ENCODE data around the gene KRTAP4-12.
"Not testable (repeated sequence)": the region's sequence is repeated elsewhere in the genome, so short reads cannot be mapped to it uniquely, and the experiment has no call there.

Gene KRTAP4-12

GRCh38 chr17:41141361-41141760 lies 17.4 kb upstream of the KRTAP4-12 start:
- Mint-ChIP-seq H3K27ac (no peak overlapping the region), H3K4me1 (no peaks in the 10 kb centered on the region), H3K9me3 (peaks cover 38% of the 10 kb centered on the region), H3K4me3 (no peak overlapping the region), H3K36me3 (ENCODE audit: low read depth) (peaks cover 14% of the 10 kb centered on the region), H3K27me3 (peaks cover 2% of the 10 kb centered on the region)
- DNase-seq (no peak), ATAC-seq (no peak)

- DNase-seq (no peak), ATAC-seq (no peak)
- no peaks in the 10 kb centered on the region for H3K4me1 Mint-ChIP-seq
- H3K27me3 Mint-ChIP-seq, result peaks cover 2% of the 10 kb centered on the region
- H3K36me3 Mint-ChIP-seq (ENCODE audit: low read depth), result peaks cover 14% of the 10 kb centered on the region
- peaks cover 38% of the 10 kb centered on the region for H3K9me3 Mint-ChIP-seq
- H3K4me3 Mint-ChIP-seq, result no peak within 1 kb of the TSS
- no peak within 1 kb of the TSS for H3K27ac Mint-ChIP-seq
Measured at GRCh38 chr17:41140360-41141131, 16.6 kb upstream of the KRTAP4-12 start, which contains the start of gene KRTAP4-6. Gene KRTAP4-6, minus strand, starts transcription at chr17:41140544. Its CDS starts 57 bp downstream, at chr17:41140487.

DNA sequence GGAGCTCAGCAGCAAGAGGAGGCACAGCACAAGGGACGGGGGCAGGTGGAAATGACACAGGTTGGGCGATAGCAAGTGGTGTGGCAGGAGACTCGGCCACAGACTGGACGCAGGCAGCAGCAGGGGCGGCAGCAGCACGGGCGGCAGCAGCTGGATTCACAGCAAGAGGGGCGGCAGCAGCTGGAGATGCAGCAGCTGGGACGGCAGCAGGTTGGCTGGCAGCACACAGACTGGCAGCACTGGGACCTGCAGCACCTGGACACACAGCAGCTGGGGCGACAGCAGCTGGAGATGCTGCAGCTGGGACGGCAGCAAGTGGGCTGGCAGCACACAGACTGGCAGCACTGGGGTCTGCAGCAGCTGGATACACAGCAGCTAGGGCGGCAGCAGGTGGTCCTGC lies 15.9 kb upstream of the KRTAP4-12 start:
- H3K36me3 Mint-ChIP-seq (ENCODE audit: low read depth), result peaks cover 14% of the 10 kb centered on the region
- not testable (repeated sequence) for H3K4me1 Mint-ChIP-seq, H3K27ac Mint-ChIP-seq, H3K27me3 Mint-ChIP-seq, H3K4me3 Mint-ChIP-seq, DNase-seq, ATAC-seq
- peaks cover 38% of the 10 kb centered on the region for H3K9me3 Mint-ChIP-seq

GRCh38 chr17:41133880-41134735 lies 10.1 kb upstream of the KRTAP4-12 start:
- no peak overlapping the region for H3K4me3 Mint-ChIP-seq
- ATAC-seq (no peak), DNase-seq (no peak)
- peaks cover 23% of the 10 kb centered on the region for H3K4me1 Mint-ChIP-seq
- peaks cover 9% of the 10 kb centered on the region for H3K9me3 Mint-ChIP-seq
- no peak overlapping the region for H3K27ac Mint-ChIP-seq
- H3K27me3 Mint-ChIP-seq, result no peaks in the 10 kb centered on the region
- peaks cover 1% of the 10 kb centered on the region for H3K36me3 Mint-ChIP-seq (ENCODE audit: low read depth)

- ATAC-seq, result no peak
- DNase-seq, result no peak
- no peaks in the 10 kb centered on the region for H3K36me3 Mint-ChIP-seq (ENCODE audit: low read depth)
- no peak overlapping the region for H3K27ac Mint-ChIP-seq
- no peaks in the 10 kb centered on the region for H3K27me3 Mint-ChIP-seq
- H3K9me3 Mint-ChIP-seq, result peaks cover 2% of the 10 kb centered on the region
- peaks cover 23% of the 10 kb centered on the region for H3K4me1 Mint-ChIP-seq
- H3K4me3 Mint-ChIP-seq, result no peak overlapping the region
Measured at GRCh38 chr17:41131979-41132378, 8.0 kb upstream of the KRTAP4-12 start.

DNA sequence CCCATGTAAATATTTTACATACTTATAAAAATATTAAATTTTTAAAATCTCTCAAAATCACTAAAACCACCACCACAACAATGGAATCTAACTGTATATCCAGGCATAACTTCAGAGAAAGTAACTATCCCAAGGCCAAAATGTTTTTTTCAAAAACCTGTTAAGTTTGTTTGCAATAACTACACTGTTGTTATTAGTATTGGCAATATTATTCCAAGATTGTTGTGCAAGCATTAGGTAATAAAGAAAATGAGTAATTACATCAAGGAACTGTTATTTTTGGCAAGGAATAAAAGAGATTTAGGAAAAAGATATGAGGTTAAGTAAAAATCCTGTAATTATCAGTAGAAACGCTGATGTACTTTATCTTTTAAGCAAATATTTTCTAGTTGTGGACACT lies 3.4 kb upstream of the KRTAP4-12 start:
- Mint-ChIP-seq H3K27ac (no peak overlapping the region), H3K27me3 (no peaks in the 10 kb centered on the region), H3K4me3 (no peak overlapping the region), H3K9me3 (peaks cover 10% of the 10 kb centered on the region), H3K4me1 (peaks cover 48% of the 10 kb centered on the region), H3K36me3 (ENCODE audit: low read depth) (no peaks in the 10 kb centered on the region)
- ATAC-seq, result no peak
- DNase-seq, result no peak

DNA sequence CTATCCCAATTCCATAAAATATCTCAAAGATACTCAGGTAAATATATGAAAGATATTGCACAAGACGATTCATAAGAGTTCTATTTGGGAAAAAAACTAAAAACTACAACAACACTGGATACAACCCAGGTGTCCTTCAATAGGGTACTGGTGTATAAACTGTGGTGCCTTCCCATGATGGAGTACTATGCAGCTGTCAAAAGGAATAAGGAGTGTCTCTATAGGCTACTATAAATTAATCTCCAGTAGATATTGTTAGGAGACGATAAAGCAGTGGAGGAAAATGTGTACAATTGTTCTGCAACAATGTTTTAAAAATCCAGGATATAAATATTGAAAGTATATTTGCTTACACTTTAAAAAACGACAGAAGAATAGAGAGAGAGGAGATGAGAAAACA lies 2.4 kb upstream of the KRTAP4-12 start:
- peaks cover 14% of the 10 kb centered on the region for H3K9me3 Mint-ChIP-seq
- H3K4me1 Mint-ChIP-seq, result peaks cover 42% of the 10 kb centered on the region
- no peak overlapping the region for H3K4me3 Mint-ChIP-seq
- no peak for ATAC-seq
- no peak overlapping the region for H3K27ac Mint-ChIP-seq
- DNase-seq, result no peak
- H3K27me3 Mint-ChIP-seq, result no peaks in the 10 kb centered on the region
- H3K36me3 Mint-ChIP-seq (ENCODE audit: low read depth), result no peaks in the 10 kb centered on the region

DNA sequence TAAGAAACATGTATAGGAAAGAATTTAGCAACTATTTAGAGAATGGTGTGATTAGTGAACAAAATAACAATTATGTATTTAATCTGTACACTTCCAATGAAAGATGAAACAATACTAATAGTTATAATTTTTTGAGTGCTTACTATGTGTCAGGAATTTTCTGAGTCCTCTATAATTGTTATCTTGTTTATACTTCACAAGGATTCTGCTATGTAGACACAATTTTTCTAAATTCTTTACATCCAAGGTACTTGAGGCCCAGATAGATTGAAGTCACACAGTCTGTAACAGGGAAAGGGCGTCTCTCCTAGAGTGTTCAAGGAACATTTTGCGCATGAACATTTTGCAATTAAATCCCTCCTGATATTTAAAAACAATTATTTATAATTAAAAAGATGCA lies 1.1 kb upstream of the KRTAP4-12 start:
- Mint-ChIP-seq H3K36me3 (ENCODE audit: low read depth) (no peaks in the 10 kb centered on the region), H3K4me1 (peaks cover 46% of the 10 kb centered on the region), H3K27me3 (no peaks in the 10 kb centered on the region), H3K27ac (no peak overlapping the region), H3K9me3 (peaks cover 14% of the 10 kb centered on the region), H3K4me3 (no peak overlapping the region)
- ATAC-seq (no peak), DNase-seq (no peak)

DNA sequence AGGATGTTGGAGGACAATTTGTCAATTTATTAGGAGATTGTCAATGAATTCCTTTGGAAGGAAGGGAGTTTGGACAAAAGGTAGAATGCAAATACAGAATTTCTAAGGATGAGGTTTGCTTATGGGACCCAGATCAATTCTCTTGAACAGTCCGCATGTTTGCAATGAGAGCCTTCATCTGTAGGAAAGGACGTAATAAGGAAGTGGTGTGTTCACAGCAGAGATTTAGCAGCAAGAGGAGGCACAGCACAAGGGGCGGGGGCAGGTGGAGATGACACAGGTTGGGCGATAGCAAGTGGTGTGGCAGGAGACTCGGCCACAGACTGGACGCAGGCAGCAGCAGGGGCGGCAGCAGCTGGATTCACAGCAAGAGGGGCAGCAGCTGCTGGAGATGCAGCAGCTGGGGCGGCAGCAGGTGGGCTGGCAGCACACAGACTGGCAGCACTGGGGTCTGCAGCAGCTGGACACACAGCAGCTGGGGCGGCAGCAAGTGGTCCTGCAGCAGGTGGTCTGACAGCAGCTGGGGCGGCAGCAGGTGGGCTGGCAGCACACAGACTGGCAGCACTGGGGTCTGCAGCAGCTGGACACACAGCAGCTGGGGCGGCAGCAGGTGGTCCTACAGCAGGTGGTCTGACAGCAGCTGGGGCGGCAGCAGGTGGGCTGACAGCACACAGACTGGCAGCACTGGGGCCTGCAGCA lies 541 bp downstream of the KRTAP4-12 start:
- Mint-ChIP-seq H3K9me3 (peaks cover 14% of the 10 kb centered on the region), H3K27ac (peak overlapping the region; percentile 36), H3K4me1 (peaks cover 56% of the 10 kb centered on the region)
- not testable (repeated sequence) for ATAC-seq; H3K27me3 Mint-ChIP-seq; H3K4me3 Mint-ChIP-seq; H3K36me3 Mint-ChIP-seq (ENCODE audit: low read depth); DNase-seq

GRCh38 chr17:41121742-41122141 lies 2.2 kb downstream of the KRTAP4-12 start:
- peaks cover 58% of the 10 kb centered on the region for H3K4me1 Mint-ChIP-seq
- ATAC-seq, result no peak

GRCh38 chr17:41119696-41120690 lies 4.0 kb downstream of the KRTAP4-12 start:
- not testable (repeated sequence) for ATAC-seq; H3K36me3 Mint-ChIP-seq (ENCODE audit: low read depth); H3K9me3 Mint-ChIP-seq; H3K27me3 Mint-ChIP-seq; DNase-seq
- Mint-ChIP-seq H3K27ac (peak overlapping the region; percentile 61), H3K4me3 (peak overlapping the region; percentile 2), H3K4me1 (peaks cover 52% of the 10 kb centered on the region)

More at GRCh38 chr17:41121742-41122141, 2.2 kb downstream of the KRTAP4-12 start:
- DNase-seq, result no peak
- H3K27me3 Mint-ChIP-seq, result peaks cover 2% of the 10 kb centered on the region
- no peak overlapping the region for H3K27ac Mint-ChIP-seq
- peaks cover 14% of the 10 kb centered on the region for H3K9me3 Mint-ChIP-seq
- no peaks in the 10 kb centered on the region for H3K36me3 Mint-ChIP-seq (ENCODE audit: low read depth)
- no peak overlapping the region for H3K4me3 Mint-ChIP-seq

DNA sequence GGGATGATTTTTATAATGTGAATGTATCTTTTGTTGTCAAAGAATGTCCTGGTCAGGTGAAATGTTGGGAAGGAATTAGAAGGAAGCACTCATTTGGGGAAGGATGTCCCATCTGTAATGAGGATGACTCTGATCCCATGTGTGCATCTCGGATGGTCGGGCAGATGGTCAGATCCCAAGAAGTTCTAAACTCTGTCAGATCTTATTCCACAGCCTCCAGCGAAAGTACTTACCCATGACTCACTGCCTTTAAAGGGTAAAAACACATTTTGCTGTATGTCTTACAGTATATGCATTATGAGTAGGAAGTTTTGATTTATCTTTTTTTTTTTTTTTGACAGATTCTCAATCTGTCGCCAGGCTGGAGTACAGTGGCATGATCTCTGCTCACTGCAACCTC lies 5.3 kb downstream of the KRTAP4-12 start:
- no peak for DNase-seq
- Mint-ChIP-seq H3K4me3 (no peak overlapping the region), H3K27ac (no peak overlapping the region), H3K4me1 (peaks cover 39% of the 10 kb centered on the region), H3K9me3 (peaks cover 9% of the 10 kb centered on the region), H3K27me3 (peaks cover 2% of the 10 kb centered on the region), H3K36me3 (ENCODE audit: low read depth) (no peaks in the 10 kb centered on the region)
- no peak for ATAC-seq

- H3K27me3 Mint-ChIP-seq; H3K27ac Mint-ChIP-seq; H3K36me3 Mint-ChIP-seq (ENCODE audit: low read depth); H3K9me3 Mint-ChIP-seq; ATAC-seq; H3K4me3 Mint-ChIP-seq; DNase-seq: not testable (repeated sequence)
- peaks cover 33% of the 10 kb centered on the region for H3K4me1 Mint-ChIP-seq
Measured at GRCh38 chr17:41117846-41118386, 6.1 kb downstream of the KRTAP4-12 start, which contains the start of gene KRTAP4-11. Gene KRTAP4-11, minus strand, starts transcription at chr17:41118373. Its CDS starts 58 bp downstream, at chr17:41118315.
